GM19372 (cell line): ENCODE data around the gene PTGDR.

ENCODE experiments used
- ATAC-seq: cut with Tn5 transposase; IDR thresholded peaks from one replicate; pipeline ENCODE4 v1.9.1; 2021; ENCODE audit warnings: mild to moderate bottlenecking, low read depth, moderate library complexity; ENCODE audit not compliant: unreplicated experiment

PTGDR gene

GRCh38 chr14:52267501-52268278, at the start of gene PTGDR:
TSS of gene PTGDR (plus strand) at chr14:52267698. CDS start at chr14:52267815, 117 bp downstream.
- no peak for ATAC-seq

- no peak for ATAC-seq
Observed at GRCh38 chr14:52219488-52220084, 47.9 kb upstream of the PTGDR start.

- ATAC-seq, result no peak
Observed at GRCh38 chr14:52220924-52221811, 46.3 kb upstream of the PTGDR start.

- ATAC-seq, result no peak
Observed at GRCh38 chr14:52222901-52223300, 44.6 kb upstream of the PTGDR start.

GRCh38 chr14:52227619-52228222, 39.8 kb upstream of the PTGDR start:
- no peak for ATAC-seq

- no peak for ATAC-seq
Observed at GRCh38 chr14:52233693-52234092, 33.8 kb upstream of the PTGDR start.

- ATAC-seq, result no peak
Observed at GRCh38 chr14:52235434-52235833, 32.1 kb upstream of the PTGDR start.

- ATAC-seq, result no peak
Observed at GRCh38 chr14:52235866-52236510, 31.5 kb upstream of the PTGDR start.

- ATAC-seq, result no peak
Observed at GRCh38 chr14:52238682-52239081, 28.8 kb upstream of the PTGDR start.

- ATAC-seq, result no peak
Observed at GRCh38 chr14:52240623-52241022, 26.9 kb upstream of the PTGDR start.

- no peak for ATAC-seq
Observed at GRCh38 chr14:52241087-52241793, 26.3 kb upstream of the PTGDR start.

GRCh38 chr14:52244328-52244727, 23.2 kb upstream of the PTGDR start:
- peak; percentile 61 for ATAC-seq

- no peak for ATAC-seq
Observed at GRCh38 chr14:52244997-52245396, 22.5 kb upstream of the PTGDR start.

GRCh38 chr14:52248057-52248456, 19.4 kb upstream of the PTGDR start:
- ATAC-seq, result no peak

- no peak for ATAC-seq
Observed at GRCh38 chr14:52251724-52252123, 15.8 kb upstream of the PTGDR start.

- no peak for ATAC-seq
Observed at GRCh38 chr14:52253503-52253902, 14.0 kb upstream of the PTGDR start.

GRCh38 chr14:52254086-52254485, 13.4 kb upstream of the PTGDR start:
- ATAC-seq, result no peak

- ATAC-seq, result no peak
Observed at GRCh38 chr14:52258783-52259182, 8.7 kb upstream of the PTGDR start.

GRCh38 chr14:52259434-52259833, 8.1 kb upstream of the PTGDR start:
- ATAC-seq, result no peak

GRCh38 chr14:52262600-52262999, 4.9 kb upstream of the PTGDR start:
- no peak for ATAC-seq
